Activated effector memory CD4-positive, alpha-beta T cell treated with Interleukin-2 at 50 U/mL for 16 hours (primary cell): Measurements from ENCODE around the gene USH2A.

Experiments
- DNase-seq: peaks from one replicate; pipeline ENCODE4 v3.0.0-alpha.2; 2020

The USH2A gene

GRCh38 chr1:216270086-216270773 lies 153.0 kb downstream of the USH2A start:
- no peak for DNase-seq

GRCh38 chr1:216261631-216262030 lies 161.6 kb downstream of the USH2A start:
- DNase-seq: no peak

- DNase-seq: no peak
Observed at GRCh38 chr1:216258856-216259255, 164.4 kb downstream of the USH2A start.

- no peak for DNase-seq
Observed at GRCh38 chr1:216258386-216258785, 164.9 kb downstream of the USH2A start.

- DNase-seq: no peak
Observed at GRCh38 chr1:216250861-216251260, 172.4 kb downstream of the USH2A start.

DNA sequence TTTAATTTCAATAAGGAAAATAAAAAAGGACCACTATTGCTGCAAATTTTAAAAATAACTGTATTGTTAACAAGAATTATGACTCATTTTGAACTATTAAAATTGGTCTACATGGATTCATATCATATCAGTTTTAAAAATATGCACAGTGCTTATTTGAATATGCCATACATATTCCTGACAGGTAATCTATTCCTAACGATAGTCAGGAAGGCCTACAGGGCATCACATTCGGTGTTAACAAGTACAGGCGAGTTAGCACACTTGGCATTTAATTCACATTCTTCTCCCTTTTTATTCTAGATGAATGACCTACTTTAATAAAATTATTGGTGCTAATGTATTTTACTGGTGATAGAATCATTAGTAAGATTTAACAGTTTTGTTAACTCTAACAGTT lies 174.6 kb downstream of the USH2A start:
- no peak for DNase-seq

- DNase-seq: no peak
Observed at GRCh38 chr1:216247937-216248336, 175.3 kb downstream of the USH2A start.

- DNase-seq: no peak
Observed at GRCh38 chr1:216246577-216247203, 176.6 kb downstream of the USH2A start.

DNA sequence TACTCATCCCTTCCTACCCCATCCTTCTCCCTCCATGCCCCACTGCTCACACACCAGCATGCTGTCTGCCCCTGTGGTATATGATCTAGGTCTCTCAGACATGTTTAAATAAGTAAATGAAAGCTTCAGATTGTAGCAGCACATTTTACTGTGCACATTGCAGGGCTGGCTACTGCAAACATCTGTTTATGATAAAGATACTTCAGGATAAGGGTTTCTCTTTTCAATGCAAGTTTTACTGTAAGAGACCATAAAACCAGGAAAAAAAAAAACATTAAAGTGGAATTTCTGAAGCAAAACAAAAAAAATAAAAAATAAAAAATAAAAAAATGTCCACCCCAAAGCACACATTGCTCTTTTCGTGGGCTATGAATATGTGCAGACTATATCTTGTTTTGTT lies 184.4 kb downstream of the USH2A start:
- no peak for DNase-seq

DNA sequence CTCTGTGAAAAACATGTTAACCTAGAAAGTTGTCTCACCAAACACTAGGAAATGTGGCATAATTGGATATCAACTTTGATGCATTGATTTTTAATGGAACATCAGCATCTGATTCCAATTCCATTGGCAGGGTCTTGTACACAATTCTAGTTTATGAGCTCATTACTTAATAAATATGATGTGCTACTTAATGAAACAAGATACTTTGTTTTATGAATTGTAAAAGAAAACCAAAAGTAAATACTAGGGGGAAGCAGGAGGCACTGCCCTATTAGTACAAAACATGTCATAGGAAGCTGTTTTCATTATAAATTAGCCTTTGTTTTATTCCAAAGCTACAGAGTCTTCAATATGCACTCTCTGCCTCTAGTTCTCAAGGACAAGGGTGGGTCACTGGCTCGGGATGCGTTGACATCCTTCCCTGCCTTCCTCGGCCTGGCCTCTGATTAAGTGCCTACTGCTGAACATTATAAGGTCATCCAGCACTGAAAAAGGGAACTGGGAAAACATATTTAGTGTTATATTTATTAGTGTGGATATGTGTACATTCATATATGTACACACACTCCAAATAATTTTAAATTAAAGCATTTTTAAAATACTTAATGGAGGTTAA lies 185.2 kb downstream of the USH2A start:
- no peak for DNase-seq

DNA sequence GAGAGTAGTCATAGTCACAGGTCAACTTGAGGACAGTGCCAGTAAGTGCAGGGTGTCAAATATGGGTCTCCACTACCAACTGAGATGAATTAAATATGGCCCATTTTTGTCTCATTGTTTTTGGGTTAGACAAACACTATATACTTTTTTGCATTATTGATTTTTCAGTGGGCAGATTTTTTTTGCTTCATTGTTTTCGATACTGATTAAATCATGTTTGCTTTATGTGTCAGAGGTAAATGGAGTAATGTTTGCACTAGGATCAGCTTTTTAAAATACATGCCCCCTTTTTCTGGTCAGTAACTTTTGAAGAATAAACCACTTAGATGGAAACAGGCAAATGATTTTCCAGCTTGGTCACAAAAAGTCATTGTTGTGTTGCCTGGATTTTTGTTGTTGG lies 199.0 kb downstream of the USH2A start:
- no peak for DNase-seq

DNA sequence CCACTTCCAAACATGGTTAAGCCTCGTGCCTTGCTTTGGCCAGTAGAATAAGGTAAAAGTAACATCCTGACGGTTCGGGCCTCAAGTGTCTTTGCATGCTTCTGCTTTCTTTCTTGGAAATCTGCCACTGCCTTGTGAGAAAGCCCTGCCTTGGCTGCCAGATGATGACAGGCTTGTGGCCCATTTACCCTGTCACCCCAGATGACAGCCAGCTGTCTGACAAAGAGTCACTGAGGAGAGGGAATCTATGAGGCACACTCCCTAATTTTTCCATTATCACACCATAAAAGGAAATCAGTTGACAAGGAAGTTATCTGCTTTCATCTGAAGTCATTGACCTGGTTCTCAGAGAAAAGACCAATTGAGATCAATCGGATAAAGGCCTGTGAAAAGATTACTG lies 199.8 kb downstream of the USH2A start:
- DNase-seq: no peak

- DNase-seq: no peak
Observed at GRCh38 chr1:216222288-216222687, 201.0 kb downstream of the USH2A start.

DNA sequence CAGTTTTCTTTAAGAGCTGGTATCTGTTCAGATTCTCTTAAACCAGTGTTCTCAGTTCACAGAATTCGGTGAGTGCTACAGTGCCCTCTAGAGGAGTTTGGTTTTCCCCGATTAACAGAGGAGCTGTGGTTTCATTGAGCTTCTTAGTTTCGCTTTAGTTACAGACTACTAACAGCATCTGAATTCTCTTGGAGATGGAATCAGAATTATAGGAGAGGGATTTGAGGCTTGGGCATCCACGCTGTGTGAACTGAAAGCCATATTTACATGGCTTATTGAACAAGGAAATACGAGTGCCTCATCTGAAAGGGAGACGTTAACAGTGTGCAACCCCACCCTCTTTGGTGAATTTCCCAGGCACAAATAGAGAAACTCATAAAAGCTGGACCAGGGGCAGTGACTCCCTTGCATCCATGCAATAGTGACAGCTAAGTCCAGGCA lies 202.0 kb downstream of the USH2A start:
- no peak for DNase-seq

GRCh38 chr1:216216305-216216704 lies 206.9 kb downstream of the USH2A start:
- no peak for DNase-seq

DNA sequence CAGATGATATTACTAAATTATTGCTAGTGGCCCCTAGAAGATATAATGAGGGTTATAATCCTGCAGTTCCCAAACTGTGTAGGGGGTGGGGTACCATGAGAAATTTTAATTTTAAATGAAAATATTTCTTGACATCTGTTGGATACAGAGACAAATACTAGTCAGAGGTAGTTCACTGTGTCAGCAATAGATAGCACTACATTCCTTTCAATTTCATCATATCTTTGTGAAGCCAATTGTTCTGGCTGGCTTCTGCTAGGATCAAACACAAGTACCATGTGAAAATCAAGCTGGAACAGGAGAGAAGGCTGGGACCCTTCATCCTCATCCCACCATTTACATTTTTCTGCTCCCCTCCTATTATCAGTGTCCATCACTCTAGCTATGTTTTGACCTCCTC lies 208.1 kb downstream of the USH2A start:
- no peak for DNase-seq

DNA sequence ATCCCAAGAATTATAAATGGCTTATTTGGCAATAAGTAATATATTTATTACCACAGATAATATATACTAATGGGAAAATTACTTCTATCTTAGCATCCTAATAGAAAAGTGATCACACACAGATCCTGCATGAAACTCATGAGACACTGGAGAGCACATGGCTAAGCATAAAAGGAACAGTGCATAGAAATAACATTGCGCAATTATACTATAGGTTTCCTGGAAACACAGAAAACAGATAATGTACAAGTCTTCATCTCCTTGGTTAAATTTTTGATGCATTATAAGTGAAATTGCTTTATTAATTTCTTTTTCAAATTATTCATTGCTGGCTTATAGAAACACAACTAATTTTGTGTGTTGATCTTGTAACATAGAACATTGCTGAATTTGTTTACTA lies 210.4 kb downstream of the USH2A start:
- DNase-seq: no peak

DNA sequence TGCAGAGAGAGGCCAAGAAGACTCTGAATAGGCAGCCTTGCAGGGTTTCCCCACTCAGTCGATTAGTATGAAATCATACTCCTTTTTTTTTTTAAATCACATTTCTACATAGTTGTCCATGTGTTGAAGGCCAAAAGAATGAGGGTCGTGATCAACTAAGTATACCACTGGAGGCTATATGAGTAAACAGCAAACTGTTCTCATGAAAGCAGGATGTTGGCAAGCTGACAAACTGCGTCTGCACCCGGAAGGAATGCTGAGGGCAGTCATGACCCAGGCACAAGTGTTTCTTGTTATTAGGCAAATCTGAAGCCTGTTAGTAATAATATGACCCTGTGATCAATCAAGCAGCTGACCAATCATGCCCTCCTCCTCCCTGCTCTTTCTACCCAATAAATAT lies 213.2 kb downstream of the USH2A start:
- no peak for DNase-seq

- no peak for DNase-seq
Observed at GRCh38 chr1:216209125-216209524, 214.1 kb downstream of the USH2A start.

DNA sequence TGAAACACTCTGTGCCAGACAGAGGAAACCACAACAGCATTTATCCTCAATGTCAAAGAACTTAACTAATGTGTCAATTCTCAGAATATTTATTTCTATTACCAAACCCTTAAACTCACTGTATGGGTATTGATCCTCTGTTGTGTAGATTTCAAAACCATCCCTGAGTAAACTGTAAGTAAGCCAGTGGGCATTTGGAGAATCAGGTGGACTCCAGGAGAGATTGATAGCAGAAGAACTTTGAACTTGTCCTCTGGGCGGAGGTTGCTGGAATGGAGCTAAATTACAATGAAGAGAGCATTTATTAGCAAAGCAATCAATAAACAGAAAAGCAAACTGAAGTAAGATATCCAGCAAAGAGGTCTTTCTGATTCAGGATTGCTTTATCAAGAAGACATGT lies 216.1 kb downstream of the USH2A start:
- DNase-seq: no peak

DNA sequence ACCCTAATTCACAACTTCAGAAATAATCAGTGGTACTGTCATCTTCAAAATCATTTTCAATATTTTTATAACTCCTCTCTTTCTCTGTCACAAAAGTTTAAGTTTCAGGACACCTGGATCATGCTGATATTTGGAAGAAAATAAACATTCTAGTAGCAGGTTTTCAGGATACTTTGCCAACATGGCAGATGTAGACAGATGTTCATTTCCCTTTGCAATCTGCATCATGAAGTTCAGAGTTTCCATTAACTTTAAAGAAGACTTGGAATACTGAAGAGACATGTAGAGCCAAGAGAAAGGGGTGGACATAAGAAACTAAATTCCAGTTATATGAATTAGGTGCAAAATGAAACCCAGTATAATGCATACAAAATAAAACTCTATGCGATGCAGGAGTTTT lies 218.1 kb downstream of the USH2A start:
- no peak for DNase-seq

DNA sequence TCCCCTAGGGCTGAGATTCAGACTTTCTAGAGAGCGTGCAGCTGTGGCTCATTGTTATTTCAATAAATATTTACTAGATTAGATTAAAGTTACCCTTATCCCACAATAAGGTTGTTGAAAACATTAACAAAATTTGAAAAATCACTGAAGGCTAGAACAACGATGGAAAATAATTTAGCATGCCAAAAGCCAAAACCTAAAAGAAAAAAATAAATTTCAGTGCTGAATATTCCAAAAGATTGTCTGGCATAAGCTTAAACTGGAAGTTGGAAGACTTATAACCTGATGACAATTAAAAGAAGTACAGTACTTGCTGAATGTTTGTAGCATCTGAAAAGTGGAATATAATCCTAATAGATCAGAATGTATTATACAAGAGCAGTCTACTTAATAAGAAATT lies 221.3 kb downstream of the USH2A start:
- DNase-seq: no peak

- DNase-seq: no peak
Observed at GRCh38 chr1:216200941-216201340, 222.3 kb downstream of the USH2A start.

- no peak for DNase-seq
Observed at GRCh38 chr1:216194721-216195120, 228.5 kb downstream of the USH2A start.
